Measurements from ENCODE around the gene TMEM132D.
"Not testable (repeated sequence)": the region's sequence is repeated elsewhere in the genome, so short reads cannot be mapped to it uniquely, and the experiment has no call there.

Gene TMEM132D

DNA sequence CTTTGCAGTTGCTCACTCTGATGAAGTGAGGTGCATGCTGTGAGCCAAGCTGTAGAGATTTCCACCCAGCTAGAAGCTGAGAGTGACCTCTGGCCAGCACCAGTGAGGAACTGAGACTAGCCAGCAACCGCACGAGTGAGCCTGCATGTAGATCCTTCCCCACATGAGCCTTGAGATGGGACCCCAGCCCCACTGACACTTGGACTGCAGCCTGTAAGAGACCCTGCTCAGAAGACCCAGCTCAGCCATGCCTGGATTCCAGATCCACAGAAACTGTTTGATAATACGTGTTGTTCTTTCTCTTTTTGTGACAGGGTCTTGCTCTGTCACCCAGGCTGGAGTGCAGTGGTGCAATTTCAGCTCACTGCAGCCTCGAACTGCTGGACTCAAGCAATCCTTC, 821.4 kb downstream of the TMEM132D start:
- DNase-seq = no peak

DNA sequence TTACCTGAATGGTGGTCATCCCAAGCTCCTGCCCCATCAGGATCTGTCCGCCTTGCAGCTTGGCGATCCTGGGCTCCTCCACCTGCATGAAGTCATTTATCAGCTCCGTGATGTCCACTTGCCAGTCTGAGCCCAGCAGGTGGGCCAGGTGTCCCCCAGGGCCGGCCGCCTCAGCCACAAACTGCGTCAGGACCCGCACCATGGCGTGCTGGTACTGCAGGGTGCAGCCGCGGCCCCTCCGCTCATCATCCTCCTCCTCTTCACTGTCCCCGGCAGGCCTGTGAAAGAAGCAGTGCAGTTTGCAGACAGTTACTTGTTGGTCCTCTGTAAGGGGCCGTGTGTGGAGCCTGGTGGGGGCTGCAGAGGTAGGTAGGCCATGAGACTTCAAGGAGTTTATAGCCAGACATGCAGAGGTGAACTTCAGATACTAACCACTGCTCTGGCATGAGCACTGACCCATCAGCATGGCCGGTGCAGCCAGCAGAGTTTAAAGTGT, 822.0 kb downstream of the TMEM132D start:
- no peak for DNase-seq

DNA sequence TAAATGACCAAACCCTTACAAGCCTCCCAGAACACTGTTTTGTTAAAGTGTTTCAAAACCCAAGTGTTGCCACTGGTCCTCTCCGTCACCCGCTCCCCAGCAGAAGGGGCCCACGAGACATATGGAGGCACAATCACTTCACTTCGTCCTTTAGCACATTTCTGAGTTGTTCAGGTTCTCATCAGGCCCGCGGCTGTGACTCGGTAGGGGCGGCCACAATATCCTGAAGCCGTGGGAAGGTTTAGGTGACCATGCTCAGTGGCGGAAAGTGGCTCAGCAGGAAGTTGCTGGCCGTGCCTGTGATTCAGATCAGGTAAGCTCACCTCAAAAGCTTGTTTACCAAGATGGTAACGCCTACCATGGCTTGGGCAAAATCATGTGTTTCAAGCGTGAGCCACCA, 823.0 kb downstream of the TMEM132D start:
- DNase-seq = no peak

DNA sequence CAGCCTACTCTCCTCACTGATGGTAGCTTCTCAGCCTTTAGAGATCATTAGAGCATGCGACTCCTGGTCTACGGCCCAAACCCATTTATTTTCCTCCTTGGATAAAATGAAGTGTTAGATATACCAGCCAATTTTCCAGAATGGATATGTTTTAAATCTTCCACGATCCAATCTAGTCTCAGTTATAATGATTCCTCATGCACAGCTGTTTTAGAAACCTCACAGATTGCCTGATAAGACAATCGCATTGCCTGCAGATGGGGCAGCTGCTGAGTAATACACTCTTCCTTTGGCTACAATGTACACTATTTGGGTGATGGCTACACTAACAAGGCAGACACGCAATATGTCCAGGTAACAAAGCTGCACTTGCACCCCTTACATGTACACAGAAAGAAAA, 823.4 kb downstream of the TMEM132D start:
- DNase-seq = no peak

DNA sequence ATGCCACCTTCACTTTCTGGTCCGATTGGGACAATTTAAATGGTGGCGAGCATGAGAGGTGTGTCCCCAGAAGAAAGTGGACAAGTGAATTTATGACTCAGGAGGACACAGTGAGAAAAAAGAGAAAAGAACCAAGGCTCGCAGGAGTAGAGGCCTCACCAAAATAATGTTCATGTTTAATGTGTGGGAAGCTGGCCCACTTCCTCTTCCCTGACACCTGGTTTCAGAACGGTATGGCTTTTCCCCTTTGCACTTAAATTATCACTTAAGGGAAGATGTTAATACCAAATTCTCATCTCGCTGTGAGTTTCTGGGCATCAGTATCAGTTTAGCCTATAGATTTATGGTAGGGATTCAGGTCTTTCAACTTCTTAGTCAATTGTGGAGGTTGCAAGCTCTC, 824.1 kb downstream of the TMEM132D start:
- DNase-seq = no peak

DNA sequence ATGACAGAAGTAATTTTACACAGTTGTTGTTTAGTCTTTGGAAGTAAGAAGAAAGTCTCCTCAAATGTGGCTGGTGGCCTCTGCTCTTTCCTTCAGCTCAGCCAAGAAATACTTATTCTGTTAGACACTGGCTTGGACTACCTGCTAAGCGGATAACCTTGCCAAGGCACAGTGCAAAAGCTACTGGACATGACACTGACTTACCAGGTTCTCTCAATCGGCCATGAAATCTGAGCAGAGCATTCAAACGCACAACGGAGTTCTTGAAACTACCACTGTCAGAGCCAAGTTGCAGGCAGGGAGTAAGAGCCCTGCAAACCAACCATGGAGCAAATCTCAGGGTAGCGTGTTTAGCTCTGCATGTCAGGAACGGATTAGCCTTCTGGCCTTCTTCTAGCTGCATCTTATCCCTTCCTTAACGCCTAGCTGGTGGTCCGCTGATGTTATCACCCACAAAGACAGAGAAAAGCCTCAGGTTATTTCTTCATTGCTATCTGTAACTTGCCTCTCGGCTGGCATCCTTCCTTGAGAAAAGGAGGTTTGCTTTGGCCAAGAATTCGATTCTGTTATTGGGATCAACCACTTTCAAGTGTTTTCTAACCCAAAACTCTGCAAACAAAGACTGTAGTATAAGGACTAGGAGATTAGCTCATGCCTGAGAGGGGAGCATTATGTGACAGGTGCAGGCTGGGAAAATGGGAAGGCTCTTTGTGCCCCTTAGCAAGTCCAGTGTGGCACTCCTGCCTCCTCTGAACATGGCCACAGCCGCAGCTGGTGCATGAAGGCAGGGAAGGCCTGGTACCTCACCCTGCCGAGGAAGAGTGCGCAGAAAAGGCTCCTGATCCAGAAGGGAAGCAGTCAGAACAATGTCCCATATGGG, 827.1 kb downstream of the TMEM132D start:
- no peak for DNase-seq

DNA sequence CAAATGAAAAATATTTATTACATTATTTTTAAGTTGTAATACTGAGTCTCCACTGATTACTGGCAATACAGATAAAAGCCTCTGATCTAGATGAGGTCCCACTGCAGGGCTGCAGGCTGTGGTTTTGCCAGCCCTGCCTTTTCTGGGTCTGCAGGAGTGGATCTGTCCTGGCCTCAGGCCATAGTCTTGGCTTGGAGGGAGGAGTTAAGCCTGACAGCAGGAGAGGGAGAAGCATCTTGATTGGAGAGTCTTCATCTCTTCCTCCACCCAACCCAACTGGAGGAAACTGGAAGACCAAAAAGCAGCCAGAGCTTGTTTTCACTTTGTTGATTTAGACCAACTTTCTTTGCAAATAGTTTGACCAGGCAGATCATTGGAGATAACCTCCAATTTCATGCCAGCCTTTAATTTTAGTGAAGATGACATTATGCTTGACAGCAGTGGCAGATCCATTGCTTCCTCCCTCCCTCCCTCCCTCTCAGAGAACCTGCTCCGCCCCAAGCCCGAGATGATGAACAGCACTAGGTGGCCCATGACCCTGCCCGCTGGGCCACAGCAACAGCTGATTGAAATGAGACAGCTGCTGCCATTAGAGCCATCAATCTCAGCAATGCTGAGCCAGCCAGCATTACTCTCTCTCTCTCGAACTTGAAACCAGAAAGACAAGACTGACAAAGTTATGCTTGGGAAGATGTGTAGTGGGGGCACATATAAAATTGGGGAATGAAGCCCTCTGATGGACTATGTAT, 828.2 kb downstream of the TMEM132D start:
- no peak for DNase-seq

DNA sequence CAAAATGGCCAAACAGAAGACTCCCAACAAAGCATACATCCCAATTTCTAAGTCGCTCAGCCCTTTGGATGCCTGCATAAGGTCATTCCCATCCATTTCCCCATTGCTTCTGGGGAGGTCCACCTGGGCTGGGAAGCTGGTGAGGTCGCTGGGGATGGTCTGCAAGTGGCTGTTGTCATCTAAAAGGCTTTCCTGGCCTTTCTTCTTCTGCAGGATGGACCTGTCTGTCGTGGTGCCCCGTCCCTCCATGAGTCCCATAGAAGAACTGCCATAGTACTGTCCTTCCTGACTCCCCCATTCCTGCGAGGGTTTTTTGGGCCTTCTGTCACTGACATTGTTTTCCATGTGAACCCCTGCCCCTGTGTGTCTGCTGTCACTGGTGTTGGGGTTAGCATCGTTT, 829.4 kb downstream of the TMEM132D start:
- no peak for DNase-seq

DNA sequence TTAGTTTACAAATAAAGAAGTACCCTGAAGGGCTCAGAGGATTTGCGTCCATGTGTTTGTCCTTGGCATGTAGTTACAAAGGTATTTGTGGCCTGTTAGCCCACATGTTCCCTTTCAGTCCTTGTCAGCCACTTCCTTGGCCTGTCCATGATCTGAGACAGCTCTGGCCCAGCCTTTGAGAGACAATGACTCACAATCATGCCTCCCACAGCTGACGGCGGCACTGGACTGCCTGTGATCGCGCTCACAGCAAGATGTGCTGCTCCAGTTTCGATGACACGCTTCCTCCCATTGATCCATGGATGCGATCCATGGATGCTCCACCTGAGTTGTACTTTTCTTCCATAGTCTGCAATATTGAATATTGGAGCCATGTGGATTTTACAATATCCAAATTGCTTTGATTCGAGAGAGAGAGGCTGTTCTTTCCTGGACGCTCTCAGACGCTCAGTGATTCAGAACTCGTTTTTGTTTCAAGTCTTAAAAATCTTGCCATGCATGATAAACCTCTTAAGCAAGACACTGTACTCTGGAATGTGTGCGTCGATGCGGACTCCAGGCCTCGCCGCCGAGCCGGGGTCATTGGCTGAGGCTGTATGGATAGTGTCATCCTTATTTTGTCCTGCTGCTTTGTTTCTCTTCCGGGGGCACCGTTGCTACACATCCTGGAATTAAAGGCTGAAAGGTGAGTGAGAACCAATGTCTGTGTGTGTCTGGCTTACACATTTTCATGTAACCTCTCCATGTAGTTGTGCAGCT, 830.5 kb downstream of the TMEM132D start:
- DNase-seq = no peak

DNA sequence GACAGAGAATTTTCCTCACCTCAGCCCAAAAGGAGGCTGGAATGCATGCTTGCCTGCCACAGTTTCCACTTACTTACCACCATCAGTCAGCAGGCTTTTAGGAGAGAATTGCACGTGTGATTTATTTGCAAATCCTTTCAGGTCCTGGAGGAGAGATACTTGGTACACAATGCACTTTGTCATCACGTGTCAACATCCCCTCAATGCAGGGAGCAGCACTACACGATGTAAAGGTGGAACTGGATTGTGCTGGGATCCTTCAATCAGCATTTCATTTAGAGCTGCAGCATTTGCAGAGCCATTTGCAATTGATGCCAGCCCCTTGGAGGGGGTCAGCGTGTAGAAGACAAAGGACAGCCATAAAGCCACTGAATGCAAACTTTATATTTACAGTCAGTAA, 832.5 kb downstream of the TMEM132D start:
- DNase-seq = no peak

DNA sequence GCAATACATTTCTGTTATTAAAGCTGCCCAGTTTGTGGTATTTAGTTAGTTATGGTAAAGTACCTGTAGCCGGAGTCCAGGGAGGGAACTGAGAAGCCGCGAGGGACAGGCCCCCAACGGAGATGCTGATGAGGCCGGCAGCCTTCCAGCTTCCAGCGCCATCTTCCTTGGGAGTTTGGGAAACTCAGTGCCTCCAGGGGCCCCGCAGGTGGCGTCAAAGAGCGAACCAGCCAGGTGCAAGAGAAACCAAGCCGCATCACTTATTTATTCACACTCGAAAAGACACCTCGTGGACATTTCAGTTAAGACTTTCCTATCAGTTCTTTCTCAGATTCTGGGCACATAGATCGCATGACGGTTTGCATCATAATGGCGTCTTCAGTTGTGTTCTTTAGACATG, 833.9 kb downstream of the TMEM132D start:
- DNase-seq = no peak

DNA sequence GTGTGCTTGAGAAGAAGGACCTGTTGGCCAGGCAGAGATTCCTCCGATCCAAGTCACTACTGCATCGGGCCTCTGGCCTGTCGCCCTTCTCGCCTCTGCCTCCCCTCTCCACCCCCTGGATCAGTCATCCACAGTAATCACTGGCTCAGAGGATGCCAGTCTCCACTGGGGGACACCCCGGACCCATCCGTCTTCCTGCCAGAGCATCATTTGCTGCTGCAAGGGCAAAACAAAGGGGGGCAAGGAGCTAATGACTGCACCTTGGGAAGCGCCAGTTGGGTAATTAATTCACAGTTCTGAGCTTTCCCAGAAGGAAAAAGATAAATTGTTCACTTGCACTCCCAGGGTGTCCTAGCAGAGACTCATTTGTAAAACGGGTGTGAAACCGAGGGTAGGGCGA, 835.1 kb downstream of the TMEM132D start:
- no peak for DNase-seq

DNA sequence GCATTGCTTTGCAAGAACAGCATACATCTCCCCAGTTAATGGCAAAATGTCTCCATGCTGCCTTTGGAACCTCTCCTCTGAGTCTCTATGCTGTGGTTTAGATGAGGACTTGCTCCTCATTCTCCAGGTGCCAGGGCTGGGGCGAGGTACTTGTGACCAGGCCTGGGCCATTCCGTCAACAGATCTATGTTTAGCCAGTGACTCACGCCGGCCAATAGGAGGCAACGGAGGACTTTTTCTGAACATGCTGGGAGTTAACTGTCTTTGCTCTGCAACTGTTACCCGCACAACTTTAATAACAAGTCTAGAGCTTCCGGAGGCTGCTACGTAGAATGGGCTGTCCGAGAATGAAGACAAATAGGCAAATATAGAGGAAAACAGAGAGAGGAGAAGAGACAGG, 836.3 kb downstream of the TMEM132D start:
- DNase-seq = no peak

DNA sequence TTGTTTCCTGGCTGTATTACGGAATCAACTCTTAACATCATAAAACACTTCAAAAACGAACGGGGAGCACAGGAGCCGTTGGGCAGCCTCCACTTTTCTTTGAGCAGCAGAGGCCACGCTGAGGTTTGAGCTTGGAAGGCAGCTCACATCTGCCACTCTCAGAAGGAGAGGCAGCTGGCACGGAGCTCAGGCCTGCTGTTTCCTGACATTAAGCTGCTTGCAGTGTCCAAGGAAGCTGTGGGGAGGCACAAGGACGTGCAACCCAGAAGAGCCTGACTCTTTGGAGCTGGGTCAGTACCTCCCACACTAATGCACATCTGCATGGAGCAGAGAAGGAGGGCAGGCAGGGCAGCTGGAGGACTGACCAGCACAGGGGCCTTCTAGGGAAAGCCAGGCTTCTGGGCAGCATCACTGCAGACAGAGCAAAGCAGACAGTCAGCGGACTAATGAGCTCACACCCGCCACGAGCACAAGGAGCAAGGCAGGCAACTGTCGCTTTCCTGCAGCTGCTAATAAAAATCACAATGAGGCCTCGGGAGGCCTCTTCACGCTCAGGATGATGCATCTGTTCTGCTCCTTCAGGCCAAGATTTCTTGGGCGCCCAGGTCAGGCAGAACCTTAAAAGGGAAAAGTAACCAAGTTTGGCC, 839.5 kb downstream of the TMEM132D start:
- DNase-seq = no peak

DNA sequence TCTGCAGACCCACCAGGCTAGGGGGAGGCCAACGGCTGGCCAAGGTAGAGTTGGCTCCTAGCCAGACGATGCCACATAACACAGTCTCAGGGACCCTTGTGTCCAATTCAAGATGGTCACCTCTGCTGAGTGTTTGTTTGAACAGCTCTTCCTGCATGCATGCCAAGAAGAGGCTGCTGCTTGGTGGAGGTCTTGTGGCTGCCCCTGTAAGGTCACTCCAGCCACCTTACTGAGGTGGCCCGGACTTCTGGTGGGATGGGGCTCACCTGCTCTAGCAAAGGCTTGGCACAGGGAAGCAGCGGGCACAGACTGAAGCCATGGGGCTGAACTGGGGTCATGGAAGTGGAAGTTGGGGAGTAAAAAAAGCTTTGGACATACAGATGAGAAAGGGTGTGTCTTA, 840.2 kb downstream of the TMEM132D start:
- DNase-seq = no peak

DNA sequence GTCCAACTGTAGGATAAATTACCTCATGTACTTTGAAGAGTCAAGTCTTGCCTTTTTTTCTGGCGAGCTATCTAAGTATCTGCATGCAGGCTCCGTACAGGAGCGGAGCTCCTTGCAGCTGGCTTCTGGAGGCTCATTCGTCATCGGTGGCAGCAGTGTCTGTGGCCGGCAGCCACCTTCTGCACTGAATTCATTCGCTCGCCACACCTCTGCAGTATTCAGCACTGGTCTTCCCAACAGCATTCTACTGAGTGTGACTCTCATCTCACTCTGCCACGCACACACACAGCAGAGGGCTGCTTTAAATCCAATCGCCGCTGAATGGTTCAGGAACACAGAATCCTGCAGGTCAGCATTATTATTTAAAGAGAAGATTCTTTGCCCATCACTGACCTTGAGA, 850.6 kb downstream of the TMEM132D start:
- no peak for DNase-seq

DNA sequence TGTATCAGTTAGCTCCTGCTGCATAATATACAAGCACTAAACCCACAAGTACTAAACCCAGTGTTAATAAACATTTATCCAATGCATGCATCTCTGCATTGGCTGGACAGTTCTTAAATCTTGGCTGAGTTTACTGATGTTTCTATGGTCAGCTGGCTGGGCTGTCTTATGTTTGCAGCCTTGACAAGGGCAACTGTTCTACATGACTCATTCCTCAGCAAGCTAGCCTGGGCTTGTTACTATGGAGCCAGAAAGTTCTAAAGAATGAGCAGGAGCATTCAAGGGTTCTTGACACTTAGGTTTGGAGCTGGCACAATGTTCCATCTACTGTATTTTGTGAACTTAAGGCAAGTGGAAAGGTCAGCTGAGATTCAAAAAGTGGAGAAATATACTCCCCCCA, 851.5 kb downstream of the TMEM132D start:
- DNase-seq = no peak

DNA sequence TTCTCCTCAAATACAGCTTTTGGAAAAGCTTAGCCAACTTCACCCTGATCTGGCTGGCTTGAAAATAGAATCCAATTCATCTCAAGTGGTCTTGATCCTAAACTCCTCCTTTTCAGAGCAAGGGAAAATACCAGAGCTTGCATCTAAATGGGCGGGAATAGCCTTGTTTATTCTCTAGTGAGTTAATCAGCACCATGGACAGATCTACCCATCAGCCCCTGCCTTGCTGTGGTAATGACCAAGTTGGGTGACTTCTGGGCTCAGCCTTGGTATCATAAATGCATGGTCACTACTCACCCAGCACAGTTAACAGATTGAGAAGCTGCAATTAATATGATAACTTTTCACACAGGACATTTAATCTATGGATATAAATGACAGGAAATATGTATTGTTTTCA, 853.9 kb downstream of the TMEM132D start:
- DNase-seq = no peak

DNA sequence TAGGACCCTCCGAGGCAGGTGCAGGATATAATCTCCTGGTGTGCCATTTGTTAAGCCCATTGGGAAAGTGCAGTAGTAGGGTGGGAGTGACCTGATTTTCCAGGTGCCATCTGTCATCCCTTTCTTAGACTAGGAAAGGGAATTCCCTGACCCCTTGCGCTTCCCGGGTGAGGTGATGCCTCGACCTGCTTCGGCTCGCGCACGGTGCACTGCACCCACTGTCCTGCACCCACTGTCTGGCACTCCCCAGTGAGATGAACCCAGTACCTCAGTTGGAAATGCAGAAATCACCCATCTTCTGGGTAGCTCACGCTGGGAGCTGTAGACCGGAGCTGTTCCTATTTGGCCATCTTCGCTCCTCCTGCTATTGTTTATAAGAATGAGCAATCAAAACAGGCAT, 860.5 kb downstream of the TMEM132D start:
- DNase-seq = not testable (repeated sequence)

DNA sequence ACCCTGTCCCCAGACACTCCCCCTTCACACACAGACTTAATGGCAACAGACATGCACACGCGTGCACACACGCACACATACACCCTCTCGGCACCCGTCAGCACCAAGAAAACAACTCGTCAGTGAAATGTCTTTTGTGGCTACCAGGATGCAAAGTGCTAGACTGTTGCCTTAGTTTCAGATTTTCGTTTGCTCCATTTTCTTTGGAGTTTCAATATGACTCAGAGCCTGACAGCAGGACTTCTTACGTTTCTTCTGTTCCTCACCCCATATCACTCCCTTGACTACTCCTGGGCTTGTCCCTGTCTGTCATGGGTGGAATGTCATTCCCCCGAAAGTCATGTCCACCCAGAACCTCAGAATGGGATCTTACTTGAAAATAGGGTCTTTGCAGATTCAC, 867.7 kb downstream of the TMEM132D start:
- no peak for DNase-seq

DNA sequence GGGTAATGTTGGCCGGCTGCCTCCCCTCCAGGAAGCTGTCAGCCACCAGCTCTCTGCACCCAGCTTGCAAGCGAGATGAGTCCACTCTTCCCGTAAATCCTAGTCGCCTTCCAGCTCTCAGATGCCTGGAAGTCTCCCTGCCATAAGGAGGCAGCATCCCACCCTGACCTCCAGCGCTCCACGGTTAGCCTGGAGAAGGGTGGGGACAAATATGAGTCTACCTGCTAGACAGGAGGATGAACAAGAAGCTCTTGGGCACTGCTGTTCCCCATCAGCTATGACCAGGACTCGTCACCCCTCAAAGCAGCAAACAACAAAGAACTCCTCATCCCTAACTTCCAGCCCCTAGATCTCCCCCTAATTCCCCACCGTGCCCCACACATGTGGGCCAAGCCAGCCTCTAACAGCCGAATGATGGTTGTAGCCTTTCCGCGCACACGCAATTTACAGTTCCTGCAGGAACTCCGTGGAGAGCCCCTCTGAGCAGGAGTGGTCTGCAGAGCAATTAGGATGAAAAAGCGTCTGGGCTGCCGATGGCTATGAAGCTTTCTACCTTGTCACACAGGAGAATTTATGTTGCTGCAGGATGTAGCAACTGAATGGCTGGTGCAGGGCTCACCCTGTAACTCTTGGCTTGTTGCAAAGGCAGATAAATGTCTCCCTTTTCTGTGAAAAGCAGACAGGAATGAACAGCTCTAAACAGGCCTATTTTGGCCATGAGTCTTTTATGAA, 869.1 kb downstream of the TMEM132D start:
- DNase-seq = no peak

DNA sequence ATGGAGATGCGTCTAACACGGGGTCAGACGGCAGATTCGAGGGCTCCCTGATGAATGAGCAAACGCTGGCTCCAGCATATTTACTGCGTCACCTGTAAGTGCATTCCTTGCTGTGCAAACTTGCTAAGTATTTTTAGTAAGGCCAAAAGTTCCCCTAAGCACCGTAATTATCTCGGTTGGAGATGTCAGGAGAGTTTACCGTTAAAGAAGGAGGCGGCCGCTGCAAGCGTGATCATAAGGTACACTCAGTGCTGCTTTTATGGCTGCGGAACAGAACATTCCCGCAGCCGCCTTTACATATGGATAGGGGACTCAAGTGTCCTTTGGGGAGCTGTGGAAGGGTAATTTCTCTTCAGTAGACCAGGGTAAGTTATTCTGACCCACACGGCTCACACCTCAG, 875.0 kb downstream of the TMEM132D start:
- no peak for DNase-seq

Data from NCI-H226 (cell line).